ENCODE measurements around the gene SPRR5. TPM values are rescaled to one million over a fixed set of nuclear protein-coding genes. Genes with fewer than 3 reads are reported as not detected.

SPRR5 gene
- total and polyA plus RNA-seq, 2 experiments from 2014 or later = not detected

DNA sequence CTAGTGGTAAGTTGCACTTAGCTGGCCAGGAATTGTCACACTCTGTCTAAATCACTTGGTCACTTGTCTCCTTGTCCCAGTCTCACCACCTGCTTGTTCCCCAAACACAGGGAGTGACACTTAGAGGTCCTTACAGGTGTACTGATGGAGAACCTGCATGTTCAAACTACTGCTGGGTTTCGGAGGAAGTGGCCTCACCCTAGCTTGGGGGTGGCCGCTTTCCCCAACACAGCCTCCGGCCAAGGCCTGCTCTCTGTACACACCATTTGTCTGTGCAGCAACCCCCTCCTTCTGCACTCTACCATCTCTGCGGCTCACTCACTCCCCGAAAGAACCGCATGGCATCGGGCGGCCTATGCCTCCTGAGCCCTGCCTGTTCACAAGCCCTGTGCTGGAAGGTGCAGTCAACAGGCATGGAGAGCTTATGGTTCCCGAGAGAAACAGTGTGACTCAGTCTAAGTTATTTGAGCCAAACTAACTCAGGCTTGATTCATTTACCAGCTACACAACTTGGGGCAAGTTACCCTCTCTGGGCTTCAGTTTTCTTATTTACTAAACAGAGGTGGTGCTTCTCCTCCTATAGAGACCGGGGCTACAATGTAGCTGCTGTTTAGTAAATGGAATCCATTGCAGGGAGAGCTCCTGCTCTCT lies 12.9 kb downstream of the SPRR5 start:
- DNase-seq (ENCODE audit: low read depth in 1 of 2, low spot score in 1 of 2) = no peak
- no peaks in the 10 kb centered on the region for H3K9me3 ChIP-seq (ENCODE audit: low read depth)
- H3K4me3 ChIP-seq = no peak overlapping the region
- TF ChIP-seq, protein P1, sequence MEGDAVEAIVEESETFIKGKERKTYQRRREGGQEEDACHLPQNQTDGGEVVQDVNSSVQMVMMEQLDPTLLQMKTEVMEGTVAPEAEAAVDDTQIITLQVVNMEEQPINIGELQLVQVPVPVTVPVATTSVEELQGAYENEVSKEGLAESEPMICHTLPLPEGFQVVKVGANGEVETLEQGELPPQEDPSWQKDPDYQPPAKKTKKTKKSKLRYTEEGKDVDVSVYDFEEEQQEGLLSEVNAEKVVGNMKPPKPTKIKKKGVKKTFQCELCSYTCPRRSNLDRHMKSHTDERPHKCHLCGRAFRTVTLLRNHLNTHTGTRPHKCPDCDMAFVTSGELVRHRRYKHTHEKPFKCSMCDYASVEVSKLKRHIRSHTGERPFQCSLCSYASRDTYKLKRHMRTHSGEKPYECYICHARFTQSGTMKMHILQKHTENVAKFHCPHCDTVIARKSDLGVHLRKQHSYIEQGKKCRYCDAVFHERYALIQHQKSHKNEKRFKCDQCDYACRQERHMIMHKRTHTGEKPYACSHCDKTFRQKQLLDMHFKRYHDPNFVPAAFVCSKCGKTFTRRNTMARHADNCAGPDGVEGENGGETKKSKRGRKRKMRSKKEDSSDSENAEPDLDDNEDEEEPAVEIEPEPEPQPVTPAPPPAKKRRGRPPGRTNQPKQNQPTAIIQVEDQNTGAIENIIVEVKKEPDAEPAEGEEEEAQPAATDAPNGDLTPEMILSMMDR (IDR thresholded peaks at IDR 0.05; ENCODE audit: low read depth, low read length) = no peak
- H3K27ac ChIP-seq = no peak overlapping the region
- H3K36me3 ChIP-seq = no peaks in the 10 kb centered on the region
- H3K27me3 ChIP-seq = no peaks in the 10 kb centered on the region
- no peaks in the 10 kb centered on the region for H3K4me1 ChIP-seq (ENCODE audit: low read depth)

DNA sequence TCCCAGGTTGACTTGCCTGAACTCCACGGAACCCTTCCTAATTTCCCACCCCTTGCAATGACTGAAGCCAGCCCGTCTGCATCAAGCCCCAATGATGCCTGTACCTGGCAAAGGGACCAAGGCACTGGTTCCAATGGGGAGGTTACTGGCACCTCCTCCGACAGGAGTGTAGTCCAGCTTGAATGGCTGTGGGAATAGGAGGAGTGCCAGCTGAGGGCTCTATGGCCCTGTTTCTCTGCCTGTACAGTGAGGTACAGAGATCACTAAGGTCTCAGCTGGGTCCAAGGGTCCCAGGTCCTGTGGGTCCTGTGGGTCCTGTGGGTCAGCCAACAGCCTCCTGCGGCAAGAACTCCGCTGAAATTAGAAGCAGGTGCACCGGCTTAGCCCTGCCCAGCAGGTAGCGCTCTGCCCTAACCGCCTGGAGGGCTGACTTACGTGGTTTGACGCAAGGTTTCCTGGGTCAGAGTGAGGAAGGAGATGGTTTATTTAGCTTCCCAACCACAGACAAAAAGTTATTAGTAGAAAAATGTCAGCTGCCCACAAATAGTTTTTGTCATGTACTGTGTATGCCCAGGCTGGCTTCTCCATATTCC lies 13.5 kb downstream of the SPRR5 start:
- no peak overlapping the region for H3K27ac ChIP-seq

DNA sequence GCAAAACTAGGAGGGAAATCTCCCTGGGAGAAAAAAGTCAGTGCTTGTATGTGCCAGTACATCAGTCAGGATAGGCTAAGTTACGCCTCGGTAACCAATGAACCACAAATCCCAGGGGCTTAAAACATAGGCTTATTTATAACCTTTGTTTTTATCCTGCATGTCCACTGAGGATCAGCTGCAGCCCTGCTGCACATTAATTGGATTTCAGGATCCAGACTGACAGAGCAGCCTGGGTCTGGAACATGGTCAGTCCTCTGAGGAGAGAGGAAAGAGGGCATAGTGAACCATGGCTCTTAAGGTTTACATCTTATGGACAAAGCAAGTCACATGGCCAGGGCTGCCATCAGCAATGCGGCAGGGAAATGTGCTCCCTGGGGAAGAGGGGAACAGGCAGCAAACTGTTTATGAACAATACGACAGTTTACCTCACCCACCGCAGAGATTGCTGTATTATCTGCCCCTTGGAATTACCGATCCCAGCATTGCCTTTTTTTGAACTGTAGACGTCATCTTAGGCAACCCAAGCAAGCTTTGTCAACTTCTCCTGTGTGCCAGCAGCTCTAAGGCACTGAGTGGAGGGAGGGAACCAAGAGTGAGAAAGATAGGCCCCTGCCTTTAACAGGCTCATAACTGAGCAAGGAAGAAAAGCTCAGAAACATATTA lies 14.4 kb downstream of the SPRR5 start:
- Histone ChIP-seq H3K27ac (no peak overlapping the region), H3K9me3 (ENCODE audit: low read depth) (no peaks in the 10 kb centered on the region), H3K27me3 (no peaks in the 10 kb centered on the region), H3K36me3 (no peaks in the 10 kb centered on the region), H3K4me3 (no peak overlapping the region), H3K4me1 (ENCODE audit: low read depth) (no peaks in the 10 kb centered on the region)
- TF ChIP-seq, protein P1 (IDR thresholded peaks at IDR 0.05; ENCODE audit: low read depth, low read length) = no peak
- DNase-seq (ENCODE audit: low read depth in 1 of 2, low spot score in 1 of 2) = no peak

More for the DNA sequence above, 13.5 kb downstream of the SPRR5 start:
- Histone ChIP-seq H3K4me3 (no peak overlapping the region), H3K4me1 (ENCODE audit: low read depth) (no peaks in the 10 kb centered on the region), H3K27me3 (no peaks in the 10 kb centered on the region), H3K9me3 (ENCODE audit: low read depth) (no peaks in the 10 kb centered on the region), H3K36me3 (no peaks in the 10 kb centered on the region)
- TF ChIP-seq, protein P1 (IDR thresholded peaks at IDR 0.05; ENCODE audit: low read depth, low read length) = no peak
- no peak for DNase-seq (ENCODE audit: low read depth in 1 of 2, low spot score in 1 of 2)

DNA sequence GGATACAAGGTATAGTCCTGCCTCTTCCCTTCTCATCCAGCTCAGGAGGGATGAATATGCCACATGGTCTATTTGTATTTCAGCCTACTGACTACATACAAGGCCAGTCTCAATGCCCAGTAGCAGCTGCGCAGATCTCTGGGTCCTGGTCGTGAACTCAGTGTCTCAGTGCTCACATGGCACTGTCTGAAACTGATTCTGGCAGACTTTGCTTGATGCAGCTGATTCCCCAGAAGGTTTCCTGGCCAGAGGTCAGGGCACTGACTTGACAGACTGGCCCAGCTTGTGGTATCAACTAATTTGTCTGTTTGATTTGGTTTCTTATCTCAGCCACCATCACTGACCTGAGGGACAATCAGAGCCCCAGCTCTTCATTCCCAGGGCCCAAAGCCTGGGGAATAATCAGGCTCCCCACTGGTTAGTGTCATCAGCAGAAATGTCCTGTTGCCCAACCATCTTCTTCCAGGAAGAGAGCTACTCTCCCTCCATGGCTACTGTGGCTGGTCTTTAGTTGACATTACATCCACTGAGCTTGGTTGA lies 15.9 kb downstream of the SPRR5 start:
- TF ChIP-seq, protein P1 (IDR thresholded peaks at IDR 0.05; ENCODE audit: low read depth, low read length) = no peak
- Histone ChIP-seq H3K27me3 (no peaks in the 10 kb centered on the region), H3K4me3 (no peak overlapping the region), H3K36me3 (no peaks in the 10 kb centered on the region), H3K27ac (no peak overlapping the region), H3K9me3 (ENCODE audit: low read depth) (no peaks in the 10 kb centered on the region), H3K4me1 (ENCODE audit: low read depth) (no peaks in the 10 kb centered on the region)
- DNase-seq (ENCODE audit: low read depth in 1 of 2, low spot score in 1 of 2) = no peak

DNA sequence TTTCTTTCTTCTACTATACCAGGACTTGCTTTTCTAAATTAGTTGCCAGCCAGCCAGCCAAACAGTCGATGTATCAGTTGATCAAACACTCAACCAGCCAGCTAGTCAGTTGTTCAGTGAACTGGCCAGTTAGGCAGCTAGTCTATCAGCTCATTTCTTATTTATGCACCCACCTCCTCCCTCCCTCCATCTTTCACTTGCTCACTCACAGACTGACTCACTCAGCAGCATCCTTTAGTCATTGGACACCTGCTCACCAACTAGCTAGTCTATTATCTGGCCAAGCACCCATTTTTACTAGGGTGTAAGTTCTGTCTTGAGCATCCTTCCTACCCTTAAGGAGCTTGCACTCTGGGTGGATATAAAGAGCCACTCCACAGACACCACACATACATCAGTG lies 17.5 kb downstream of the SPRR5 start:
- Histone ChIP-seq H3K4me3 (no peak overlapping the region), H3K36me3 (no peaks in the 10 kb centered on the region), H3K27ac (no peak overlapping the region), H3K9me3 (ENCODE audit: low read depth) (no peaks in the 10 kb centered on the region), H3K27me3 (no peaks in the 10 kb centered on the region), H3K4me1 (ENCODE audit: low read depth) (no peaks in the 10 kb centered on the region)
- no peak for DNase-seq (ENCODE audit: low read depth in 1 of 2, low spot score in 1 of 2)
- TF ChIP-seq, protein P1 (IDR thresholded peaks at IDR 0.05; ENCODE audit: low read depth, low read length) = no peak
